ACC112 (cell line): ENCODE results near the gene CCDC138.

Experiments used
- H2AFZ ChIP-seq: fragments of 200-600 bp; sonication (generic); one replicate; pipeline ENCODE4 v1.6.0; 2017; ENCODE audit warnings: antibody characterized with exemption, low read length; ENCODE audit not compliant: unreplicated experiment
- H3K27ac ChIP-seq: fragments of 200-600 bp; sonication (generic); 2 replicates; pipeline ENCODE4 v1.5.1; 2014; ENCODE audit warnings: low read depth, mild to moderate bottlenecking, antibody characterized with exemption, low read length, moderate library complexity
- H3K27me3 ChIP-seq: fragments of 200-600 bp; sonication (generic); 2 replicates; pipeline ENCODE4 v1.6.1; 2014; ENCODE audit warnings: mild to moderate bottlenecking, antibody characterized with exemption, low read length, moderate library complexity, mixed read lengths; ENCODE audit not compliant: insufficient read depth
- H3K36me3 ChIP-seq: fragments of 200-600 bp; sonication (generic); 2 replicates; pipeline ENCODE4 v1.6.1; 2016; ENCODE audit warnings: mild to moderate bottlenecking, antibody characterized with exemption, low read length, moderate library complexity, mixed read lengths; ENCODE audit not compliant: insufficient read depth
- H3K4me1 ChIP-seq: fragments of 200-600 bp; sonication (generic); one replicate; pipeline ENCODE4 v1.6.1; 2016; ENCODE audit warnings: low read length, mixed read lengths; ENCODE audit not compliant: insufficient read depth, unreplicated experiment, control insufficient read depth
- H3K4me3 ChIP-seq: fragments of 200-600 bp; sonication (generic); 2 replicates; pipeline ENCODE4 v1.5.1; 2014; ENCODE audit warnings: mild to moderate bottlenecking, low read depth, low read length
- H3K79me2 ChIP-seq: fragments of 200-600 bp; sonication (generic); one replicate; pipeline ENCODE4 v1.6.0; 2016; ENCODE audit warnings: low read length; ENCODE audit not compliant: control insufficient read depth, unreplicated experiment, insufficient read depth

CCDC138 gene

DNA sequence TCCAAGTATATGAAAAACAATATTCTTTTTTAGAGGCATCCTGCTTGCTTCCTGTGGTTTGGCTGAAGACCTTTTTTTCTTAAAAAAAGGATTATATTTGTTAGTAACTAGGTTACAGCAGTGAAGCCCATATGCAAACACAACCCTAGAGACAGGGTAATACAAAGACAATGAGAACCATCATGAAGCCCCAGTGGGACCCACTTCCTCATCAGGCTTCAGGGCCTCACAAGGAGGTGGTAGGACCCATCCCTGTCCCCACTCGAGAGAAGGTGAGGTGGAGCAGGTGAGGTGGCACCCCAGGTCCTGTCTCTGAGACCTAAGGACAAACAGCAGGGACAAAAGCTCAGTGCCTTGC lies 122.1 kb downstream of the CCDC138 start:
- Histone ChIP-seq H3K4me3 (no peak overlapping the region), H3K36me3 (no peaks in the 10 kb centered on the region), H3K27me3 (peaks cover 41% of the 10 kb centered on the region), H3K79me2 (no peaks in the 10 kb centered on the region), H3K27ac (no peak overlapping the region), H2AFZ (no peak overlapping the region), H3K4me1 (no peaks in the 10 kb centered on the region)

DNA sequence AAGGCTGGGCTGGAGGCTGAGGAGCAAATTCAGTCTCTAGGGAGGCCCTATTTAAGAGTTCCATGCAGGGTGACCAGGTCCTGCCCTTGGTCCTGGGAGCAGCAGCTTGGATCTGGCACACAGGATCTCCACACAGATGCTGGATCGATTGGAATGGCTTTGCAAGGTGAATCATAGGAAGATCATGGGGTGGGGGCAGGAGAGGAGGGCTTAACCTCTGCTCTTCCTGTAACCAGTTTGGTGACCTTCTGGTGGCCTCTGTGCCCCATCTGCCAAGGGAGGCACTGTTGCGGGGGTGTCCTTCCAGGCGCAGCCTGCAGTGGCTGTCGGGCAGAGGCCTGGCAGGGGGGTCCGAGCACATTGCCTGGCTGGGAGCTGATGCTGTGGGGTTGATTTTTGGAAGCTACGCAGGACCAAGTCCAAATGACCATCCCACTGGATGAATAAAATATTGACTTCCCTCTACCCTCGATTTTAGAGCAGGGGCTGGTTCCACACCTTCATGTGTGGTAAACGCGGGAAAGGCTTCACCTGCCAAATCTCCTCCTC lies 122.8 kb downstream of the CCDC138 start:
- Histone ChIP-seq H3K27ac (no peak overlapping the region), H3K36me3 (no peaks in the 10 kb centered on the region), H3K27me3 (peaks cover 35% of the 10 kb centered on the region), H3K4me1 (no peaks in the 10 kb centered on the region), H3K79me2 (no peaks in the 10 kb centered on the region), H2AFZ (no peak overlapping the region), H3K4me3 (no peak overlapping the region)

DNA sequence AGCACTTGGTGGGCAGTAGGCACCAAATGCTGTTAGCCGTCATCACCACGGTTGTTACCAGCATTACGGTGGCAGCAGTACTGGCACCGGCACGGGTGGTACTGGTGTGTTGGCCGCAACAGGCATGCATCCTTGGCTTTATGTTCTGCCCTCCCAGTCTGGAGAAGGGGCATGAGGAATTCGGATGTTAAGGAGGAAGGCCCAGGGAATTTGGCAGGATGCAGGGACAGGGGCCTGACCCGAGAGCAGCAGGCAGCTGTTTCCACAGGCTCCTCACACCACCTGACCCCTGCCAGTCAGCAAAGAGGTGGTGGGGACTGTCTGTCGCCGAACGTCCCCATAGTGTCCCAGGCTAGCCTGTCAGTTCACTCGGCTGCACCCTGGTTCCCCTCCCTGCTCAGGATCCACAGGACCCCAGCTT lies 123.5 kb downstream of the CCDC138 start:
- Histone ChIP-seq H2AFZ (no peak overlapping the region), H3K36me3 (no peaks in the 10 kb centered on the region), H3K79me2 (no peaks in the 10 kb centered on the region), H3K4me3 (no peak overlapping the region), H3K27me3 (peaks cover 30% of the 10 kb centered on the region), H3K27ac (no peak overlapping the region), H3K4me1 (no peaks in the 10 kb centered on the region)

DNA sequence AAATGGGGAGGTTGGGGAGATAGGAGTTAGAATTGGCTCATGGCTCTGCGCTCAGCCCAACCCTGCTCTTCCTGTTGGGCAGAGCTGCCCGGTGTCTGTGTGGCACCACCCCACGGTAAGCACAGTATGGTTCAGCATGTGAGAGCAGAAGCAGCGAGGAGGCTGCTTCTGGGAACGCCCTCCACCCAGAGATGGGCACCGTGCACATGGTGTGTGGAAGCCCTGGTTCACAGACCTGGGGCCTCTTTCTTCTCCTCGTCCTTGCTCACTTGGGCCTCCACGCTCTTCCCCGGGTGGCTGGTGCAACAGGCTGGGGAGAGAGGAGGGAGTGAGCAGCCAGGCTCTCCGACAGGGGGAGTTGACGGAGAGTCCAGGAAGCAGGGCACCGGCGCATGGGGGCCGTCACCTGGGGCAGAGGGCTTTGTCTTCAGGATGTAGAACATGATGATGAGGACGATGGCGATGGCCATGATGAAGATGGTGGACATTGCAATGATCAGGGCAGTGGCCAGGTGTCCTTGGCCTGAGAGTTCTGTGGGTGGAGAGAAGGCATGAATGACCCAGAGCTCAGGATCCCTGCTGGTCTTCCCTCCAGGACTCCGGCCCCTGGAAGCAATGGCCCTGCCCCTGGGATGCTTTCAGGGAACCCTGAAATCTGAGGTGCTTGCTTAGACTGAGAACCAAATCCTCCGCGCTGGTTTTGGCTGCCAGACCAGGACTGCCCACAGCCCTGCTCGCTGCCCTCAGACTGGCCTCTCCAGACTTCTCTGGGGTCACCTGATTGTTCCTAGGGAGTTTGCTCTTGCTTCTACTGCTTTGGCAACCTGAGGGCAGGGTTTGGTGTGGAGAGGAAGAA lies 124.2 kb downstream of the CCDC138 start:
- Histone ChIP-seq H2AFZ (no peak overlapping the region), H3K36me3 (no peaks in the 10 kb centered on the region), H3K27me3 (peaks cover 30% of the 10 kb centered on the region), H3K4me1 (no peaks in the 10 kb centered on the region), H3K4me3 (no peak overlapping the region), H3K79me2 (no peaks in the 10 kb centered on the region), H3K27ac (no peak overlapping the region)

DNA sequence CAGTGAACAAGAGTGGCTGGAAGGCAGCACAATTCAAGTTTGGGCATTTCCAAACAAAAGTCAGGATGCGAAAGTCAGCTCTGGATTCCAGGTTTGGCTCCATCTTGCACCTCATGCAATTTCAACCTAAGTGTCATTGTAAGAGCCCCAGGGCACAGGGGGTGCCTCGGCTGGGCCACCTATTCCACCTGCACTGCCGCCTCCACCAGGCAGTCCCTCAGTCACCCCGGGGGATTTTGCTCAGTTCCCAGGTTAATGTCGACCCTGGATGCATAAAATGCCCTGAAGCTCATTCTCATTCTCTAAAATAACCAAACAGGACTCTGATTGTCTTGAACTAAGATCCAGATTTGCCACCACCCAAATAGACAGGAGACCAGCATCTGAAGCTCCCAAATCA lies 124.8 kb downstream of the CCDC138 start:
- Histone ChIP-seq H3K27ac (no peak overlapping the region), H3K4me3 (no peak overlapping the region), H3K79me2 (no peaks in the 10 kb centered on the region), H3K4me1 (no peaks in the 10 kb centered on the region), H2AFZ (no peak overlapping the region), H3K36me3 (no peaks in the 10 kb centered on the region), H3K27me3 (peaks cover 34% of the 10 kb centered on the region)

DNA sequence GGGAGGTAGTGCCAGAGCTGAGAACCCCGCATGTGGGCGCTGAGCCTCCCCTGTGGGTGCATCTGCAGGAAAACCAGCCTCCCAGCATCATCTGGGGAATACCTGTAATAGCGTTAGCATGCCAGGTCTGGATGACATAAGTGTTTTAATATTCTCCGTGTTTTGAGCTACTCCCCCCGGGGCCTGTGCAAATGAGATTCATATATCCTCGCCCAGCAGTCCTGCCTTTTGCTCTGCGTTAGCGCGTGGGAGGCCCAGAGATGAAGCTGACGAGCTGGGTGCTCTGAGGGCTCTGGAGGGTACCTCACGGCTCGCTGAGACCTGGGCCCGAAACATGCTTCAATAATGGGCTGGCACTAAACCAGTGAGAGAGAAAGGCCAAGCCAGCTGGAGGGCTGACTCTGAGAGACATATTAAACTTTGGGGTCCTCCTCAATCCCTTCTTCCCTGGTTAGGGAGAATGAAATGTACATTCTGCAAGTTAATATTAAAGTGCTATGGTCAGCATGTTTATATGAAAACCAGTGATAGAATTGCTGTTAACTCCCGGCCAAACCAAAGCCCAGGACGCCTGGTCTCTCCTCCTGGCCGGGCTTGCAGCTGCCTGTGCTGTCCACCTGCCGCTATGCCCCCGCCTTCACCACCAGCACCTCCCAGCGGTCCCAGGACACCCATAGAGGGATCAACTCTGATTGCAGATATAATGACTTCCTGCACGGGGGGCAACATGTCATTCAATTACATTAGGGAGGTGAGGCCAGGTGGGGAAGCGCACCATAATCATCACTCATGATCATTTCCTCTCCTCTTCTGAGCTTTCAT lies 125.4 kb downstream of the CCDC138 start:
- no peak overlapping the region for H3K27ac ChIP-seq
- H3K36me3 ChIP-seq, result no peaks in the 10 kb centered on the region
- no peaks in the 10 kb centered on the region for H3K79me2 ChIP-seq
- no peak overlapping the region for H3K4me3 ChIP-seq
- no peaks in the 10 kb centered on the region for H3K4me1 ChIP-seq
- H2AFZ ChIP-seq, result no peak overlapping the region
- peaks cover 40% of the 10 kb centered on the region for H3K27me3 ChIP-seq

DNA sequence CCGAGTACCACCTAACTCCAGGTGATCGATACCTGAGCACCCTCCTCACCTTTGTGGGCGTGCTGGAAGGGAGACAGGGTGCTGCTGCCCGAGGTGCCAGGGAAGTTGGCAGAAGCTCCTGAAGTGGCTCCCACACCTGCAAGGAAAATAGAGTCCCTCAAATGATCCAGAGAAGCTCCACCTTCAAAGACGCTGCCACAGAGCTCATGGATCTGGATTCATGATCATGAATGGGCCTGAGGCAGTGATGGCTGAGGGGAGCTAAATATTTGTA lies 126.0 kb downstream of the CCDC138 start:
- Histone ChIP-seq H3K27me3 (peaks cover 46% of the 10 kb centered on the region), H3K36me3 (no peaks in the 10 kb centered on the region), H3K4me3 (no peak overlapping the region), H3K27ac (no peak overlapping the region), H2AFZ (no peak overlapping the region), H3K79me2 (no peaks in the 10 kb centered on the region), H3K4me1 (no peaks in the 10 kb centered on the region)

DNA sequence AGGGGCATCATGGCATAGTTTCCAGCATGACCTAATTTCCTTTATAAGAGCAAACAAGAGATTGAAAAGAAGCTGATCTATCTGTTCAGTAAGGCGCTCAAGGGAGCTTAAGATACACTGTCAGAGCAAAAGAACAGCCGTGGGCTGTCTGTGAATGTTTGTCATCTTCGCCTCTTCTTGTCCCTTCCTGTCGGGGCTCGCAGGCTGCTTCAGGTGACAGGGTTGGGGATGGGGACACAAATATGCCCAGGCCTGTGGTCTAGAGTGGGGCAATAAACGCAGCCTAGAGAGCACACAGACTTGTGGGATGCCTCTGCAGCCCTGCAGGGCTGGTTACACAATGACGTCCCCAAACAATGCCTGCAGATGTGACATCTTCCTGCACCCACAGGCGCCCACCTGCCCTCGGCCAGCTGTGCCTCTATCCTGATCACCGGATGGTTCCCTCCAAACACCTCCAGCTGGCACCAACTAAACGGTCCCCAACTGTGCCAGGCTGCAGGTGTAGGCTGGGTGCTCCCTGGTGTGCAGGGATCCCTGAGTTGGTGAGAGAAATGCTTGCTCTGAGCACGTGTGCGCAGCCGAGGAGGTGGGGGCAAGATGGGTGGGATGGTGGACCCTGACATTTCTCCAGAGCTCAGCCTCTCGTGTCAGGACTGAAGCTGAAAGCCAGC lies 129.7 kb downstream of the CCDC138 start:
- no peaks in the 10 kb centered on the region for H3K36me3 ChIP-seq
- peaks cover 48% of the 10 kb centered on the region for H3K27me3 ChIP-seq
- no peak overlapping the region for H3K27ac ChIP-seq
- no peak overlapping the region for H3K4me3 ChIP-seq
- H2AFZ ChIP-seq, result no peak overlapping the region
- no peaks in the 10 kb centered on the region for H3K4me1 ChIP-seq
- H3K79me2 ChIP-seq, result no peaks in the 10 kb centered on the region

DNA sequence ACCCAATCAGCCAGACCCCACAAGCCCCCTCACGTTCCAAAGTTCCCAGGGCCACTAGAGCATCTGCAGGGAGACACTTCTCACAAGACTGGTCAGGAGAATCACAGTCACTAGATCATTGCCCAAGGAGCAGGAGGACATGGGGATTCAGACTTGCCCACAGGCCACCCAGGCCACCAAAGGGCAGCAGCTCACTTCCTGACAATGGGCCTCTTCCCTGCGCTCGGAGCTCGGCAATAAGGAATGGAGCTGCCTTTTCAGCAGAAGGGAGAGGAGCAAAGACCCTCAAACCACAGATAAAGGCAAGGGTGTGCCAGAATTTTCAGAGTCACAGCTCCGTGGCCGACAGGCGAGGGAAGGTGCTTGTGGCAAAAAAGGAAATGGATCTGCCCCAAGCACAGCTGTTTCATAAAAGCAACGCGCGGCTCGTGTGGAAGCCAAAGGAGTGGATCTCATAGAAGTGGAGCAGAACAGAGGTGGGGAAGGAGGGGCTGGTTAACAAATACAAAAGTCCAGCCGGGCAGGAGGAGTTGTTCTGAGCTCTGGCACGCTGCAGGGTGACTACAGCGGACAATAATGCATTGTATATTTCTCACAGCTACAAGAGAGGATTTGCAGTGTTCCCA lies 130.3 kb downstream of the CCDC138 start:
- no peaks in the 10 kb centered on the region for H3K36me3 ChIP-seq
- H3K4me3 ChIP-seq, result no peak overlapping the region
- H2AFZ ChIP-seq, result no peak overlapping the region
- H3K4me1 ChIP-seq, result no peaks in the 10 kb centered on the region
- no peak overlapping the region for H3K27ac ChIP-seq
- no peaks in the 10 kb centered on the region for H3K79me2 ChIP-seq
- H3K27me3 ChIP-seq, result peaks cover 42% of the 10 kb centered on the region

DNA sequence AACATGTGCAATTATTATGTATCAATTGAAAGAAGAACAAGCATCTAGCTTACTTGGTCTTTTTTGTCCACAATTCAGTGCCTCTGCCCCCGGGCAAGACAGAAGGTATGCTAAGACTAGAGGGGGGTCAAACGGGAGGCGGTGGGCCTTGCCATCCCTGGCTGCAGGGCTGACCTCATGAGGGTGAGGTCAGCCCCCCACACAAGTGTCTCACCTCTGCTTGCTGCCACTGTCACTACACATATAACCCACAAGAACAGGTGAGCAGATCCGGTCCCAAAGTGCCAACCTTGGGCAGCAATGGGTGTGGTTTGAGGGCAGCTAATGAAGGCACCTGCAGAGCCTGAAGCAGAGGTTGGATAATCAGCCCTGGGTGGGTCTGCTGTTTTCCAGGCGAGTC lies 131.0 kb downstream of the CCDC138 start:
- H2AFZ ChIP-seq, result no peak overlapping the region
- H3K36me3 ChIP-seq, result no peaks in the 10 kb centered on the region
- H3K79me2 ChIP-seq, result no peaks in the 10 kb centered on the region
- no peak overlapping the region for H3K4me3 ChIP-seq
- H3K27ac ChIP-seq, result no peak overlapping the region
- H3K4me1 ChIP-seq, result no peaks in the 10 kb centered on the region
- peaks cover 36% of the 10 kb centered on the region for H3K27me3 ChIP-seq
